ENCODE measurements around the gene VEZT. TPM values are rescaled to one million over a fixed set of nuclear protein-coding genes. Genes with fewer than 3 reads are reported as not detected.
A peak's percentile ranks its signal among the peaks of the same experiment; 100 is the strongest.

Gene VEZT
- total and polyA plus RNA-seq, 12 donors: 17.1 to 92.5 (median 73.5) TPM

- H3K36me3 ChIP-seq: no peaks in the 10 kb centered on the region
- ATAC-seq (no peak), DNase-seq (no peak)
- H3K27me3 ChIP-seq: no peaks in the 10 kb centered on the region
- no peaks in the 10 kb centered on the region for H3K9me3 ChIP-seq
- H3K4me3 ChIP-seq: no peak overlapping the region
- intact Hi-C loops (cut with DNase I): loop anchor here in 1 of 10 donors (10.0 kb wide), 1 partner anchor 72 kb away; no protein-coding TSS in a partner anchor
- H3K4me1 ChIP-seq: peaks cover 5 to 51% (median 42%) of the 10 kb centered on the region in 9 donors
- no peak for TF ChIP-seq CTCF (IDR thresholded peaks at IDR 0.05)
- peak overlapping the region in 2 of 10 donors; percentile 87 to 88 for H3K27ac ChIP-seq
- WGBS, 2 donors: 94 to 96% methylated on average over 8 of the region's 8 CpGs
Observed at GRCh38 chr12:95206916-95207315, 10.7 kb upstream of the VEZT start.

GRCh38 chr12:95207407-95207806, 10.2 kb upstream of the VEZT start:
- H3K4me3 ChIP-seq: no peak overlapping the region
- no peaks in the 10 kb centered on the region for H3K36me3 ChIP-seq
- no peaks in the 10 kb centered on the region for H3K9me3 ChIP-seq
- no peaks in the 10 kb centered on the region for H3K27me3 ChIP-seq
- peak overlapping the region in 1 of 10 donors; percentile 22 for H3K27ac ChIP-seq
- DNase-seq (no peak), ATAC-seq (no peak)
- peaks cover 5 to 51% (median 37%) of the 10 kb centered on the region in 9 donors for H3K4me1 ChIP-seq
- intact Hi-C loops (cut with DNase I): loop anchor here in 1 of 10 donors (10.0 kb wide), 1 partner anchor 73 kb away; no protein-coding TSS in a partner anchor
- 89 to 91% methylated on average over 2 of the region's 2 CpGs for WGBS, 2 donors
- no peak for TF ChIP-seq CTCF (IDR thresholded peaks at IDR 0.05)

- ATAC-seq: no peak
- 88 to 97% methylated on average over 7 of the region's 7 CpGs for WGBS, 2 donors
- no peak for TF ChIP-seq CTCF (IDR thresholded peaks at IDR 0.05)
- intact Hi-C loops (cut with DNase I): loop anchor here in 1 of 10 donors (10.0 kb wide), 1 partner anchor 74 kb away; no protein-coding TSS in a partner anchor
- no peak overlapping the region for H3K27ac ChIP-seq
- H3K9me3 ChIP-seq: no peaks in the 10 kb centered on the region
- H3K27me3 ChIP-seq: no peaks in the 10 kb centered on the region
- no peak overlapping the region for H3K4me3 ChIP-seq
- no peak for DNase-seq
- peaks cover 0 to 48% (median 24%) of the 10 kb centered on the region in 9 donors for H3K4me1 ChIP-seq
- no peaks in the 10 kb centered on the region for H3K36me3 ChIP-seq
Observed at GRCh38 chr12:95208678-95209077, 8.9 kb upstream of the VEZT start.

DNA sequence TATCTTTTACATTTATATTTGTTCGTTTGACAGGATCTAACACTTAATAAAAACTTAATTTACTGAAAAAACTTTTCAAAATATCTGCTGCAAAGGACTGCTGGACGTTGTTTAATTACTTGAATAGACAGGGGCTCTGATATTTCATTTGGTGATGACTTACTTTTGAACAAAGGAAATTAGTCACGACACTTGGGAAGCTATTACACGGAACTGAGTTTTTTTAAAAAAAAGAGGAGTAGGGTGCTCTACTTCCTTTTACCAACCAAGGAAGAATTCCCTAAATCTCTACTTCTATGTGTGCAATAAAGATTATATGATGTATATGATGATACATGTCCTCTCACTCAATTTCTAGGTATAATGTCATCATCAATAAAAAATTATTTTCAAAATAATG, 5.0 kb upstream of the VEZT start:
- intact Hi-C loops (cut with DNase I): loop anchor here in 5 of 10 donors (10.0 kb wide), 4 partner anchors 68 to 322 kb away; no protein-coding TSS in a partner anchor
- ATAC-seq (no peak), DNase-seq (no peak)
- no peaks in the 10 kb centered on the region for H3K9me3 ChIP-seq
- peaks cover 0 to 41% (median 17%) of the 10 kb centered on the region in 9 donors for H3K4me1 ChIP-seq
- no peaks in the 10 kb centered on the region for H3K36me3 ChIP-seq
- no peak for TF ChIP-seq CTCF (IDR thresholded peaks at IDR 0.05)
- H3K4me3 ChIP-seq: no peak overlapping the region
- no peak overlapping the region for H3K27ac ChIP-seq
- no peaks in the 10 kb centered on the region for H3K27me3 ChIP-seq
- 65 to 71% methylated on average over 4 of the region's 4 CpGs for WGBS, 2 donors
